Stimulated activated naive CD8-positive, alpha-beta T cell treated with anti-CD3 and anti-CD28 coated beads, Interleukin-15, Interleukin-2, amounts not matched to agents 100 U/mL and 50 U/mL, for 24 hours (primary cell): Measurements from ENCODE around the gene SEPTIN3.

Experiments
- ATAC-seq: fragments of 150-1000 bp; cut with Tn5 transposase; one replicate; pipeline ENCODE4 v1.10.0; 2021
- DNase-seq: peaks from one replicate; pipeline ENCODE4 v3.0.0; 2021

The SEPTIN3 gene

DNA sequence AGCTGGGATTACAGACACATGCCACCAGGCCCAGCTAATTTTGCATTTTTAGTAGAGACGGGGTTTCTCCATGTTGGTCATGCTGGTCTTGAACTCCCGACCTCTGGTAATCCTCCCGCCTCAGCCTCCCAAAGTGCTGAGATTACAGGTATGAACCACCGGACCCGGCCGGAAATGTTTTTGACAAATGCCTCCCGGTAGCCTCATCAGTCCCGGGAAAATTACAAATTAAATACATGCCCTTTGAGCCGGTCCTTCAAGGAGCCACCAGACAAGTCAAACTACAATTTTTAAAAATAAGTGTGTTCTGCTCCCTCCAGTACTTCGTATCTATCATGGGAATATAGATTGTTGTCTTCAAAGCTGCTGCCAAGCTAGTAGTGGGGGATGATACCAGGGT lies 46.9 kb downstream of the SEPTIN3 start:
- ATAC-seq = no peak
- no peak for DNase-seq

DNA sequence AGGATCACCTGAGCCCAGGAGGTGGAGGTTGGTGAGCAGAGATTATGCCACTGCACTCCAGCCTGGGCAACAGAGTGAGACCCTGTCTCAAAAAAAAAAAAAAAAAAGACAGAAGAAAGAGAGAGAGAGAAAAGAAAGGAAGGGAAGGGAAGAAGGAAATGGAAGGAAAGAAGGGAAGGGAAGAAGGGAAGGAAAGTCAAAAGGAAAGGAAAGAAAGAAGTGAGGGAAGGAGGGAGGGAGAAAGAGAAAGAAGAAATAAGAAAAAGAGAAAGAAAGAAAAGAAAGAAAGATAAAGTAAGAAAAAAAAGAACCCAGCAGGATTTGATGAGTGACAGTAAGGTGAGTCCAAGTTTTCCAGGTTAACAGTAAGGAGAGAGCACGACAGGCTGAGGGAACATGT lies 49.0 kb downstream of the SEPTIN3 start:
- DNase-seq (no peak), ATAC-seq (no peak)
